ENCODE data around the gene DNAH1. TPM values are rescaled to one million over a fixed set of nuclear protein-coding genes. Genes with fewer than 3 reads are reported as not detected.

DNAH1 gene
- total RNA-seq, 1 donor from 2014 or later: 1.2 TPM

GRCh38 chr3:52440249-52440551, 124.1 kb downstream of the DNAH1 start:
- no peak for FAIRE-seq
- DNase-seq (ENCODE audit: low spot score in 2 of 2): peak in 1 of 2 donors; percentile 2

- DNase-seq (ENCODE audit: low spot score in 2 of 2) (no peak), FAIRE-seq (no peak)
Measured at GRCh38 chr3:52440671-52441070, 124.6 kb downstream of the DNAH1 start.

GRCh38 chr3:52441091-52441771, 125.1 kb downstream of the DNAH1 start:
- FAIRE-seq: no peak
- DNase-seq (ENCODE audit: low spot score in 2 of 2): no peak

- FAIRE-seq (no peak), DNase-seq (ENCODE audit: low spot score in 2 of 2) (no peak)
Measured at GRCh38 chr3:52441772-52442332, 125.7 kb downstream of the DNAH1 start.

- no peak for DNase-seq (ENCODE audit: low spot score in 2 of 2)
- FAIRE-seq: no peak
Measured at GRCh38 chr3:52442409-52443267, 126.5 kb downstream of the DNAH1 start.

GRCh38 chr3:52443268-52443610, 127.1 kb downstream of the DNAH1 start:
- FAIRE-seq (no peak), DNase-seq (ENCODE audit: low spot score in 2 of 2) (no peak)

- FAIRE-seq: no peak
- no peak for DNase-seq (ENCODE audit: low spot score in 2 of 2)
Measured at GRCh38 chr3:52443791-52444687, 127.9 kb downstream of the DNAH1 start.

GRCh38 chr3:52444860-52445793, 129.0 kb downstream of the DNAH1 start, which contains the start of gene SEMA3G:
Gene SEMA3G (minus strand): TSS chr3:52445103. CDS start chr3:52445027, 76 bp downstream.
- FAIRE-seq: no peak
- peak in 1 of 2 donors; percentile 47 for DNase-seq (ENCODE audit: low spot score in 2 of 2)

- FAIRE-seq (no peak), DNase-seq (ENCODE audit: low spot score in 2 of 2) (no peak)
Measured at GRCh38 chr3:52446042-52446441, 129.9 kb downstream of the DNAH1 start.

- DNase-seq (ENCODE audit: low spot score in 2 of 2): peak; percentile 58 to 76
- no peak for FAIRE-seq
Measured at GRCh38 chr3:52446631-52447511, 130.8 kb downstream of the DNAH1 start.

GRCh38 chr3:52447512-52448355, 131.6 kb downstream of the DNAH1 start:
- FAIRE-seq (no peak), DNase-seq (ENCODE audit: low spot score in 2 of 2) (no peak)

Small RNA genes lying within 50 kb of the gene (small RNA-seq; reads per million reads assigned to genes)
- gene MIR135A1 (8.3 reads per million, percentile 95 among the genes with 10 or more reads in this experiment), gene MIRLET7G (3,693 reads per million, percentile 100 among the genes with 10 or more reads in this experiment)

Other genes starting within 250 kb of the DNAH1 start
- 2.4 TPM for gene POC1A, start 161.9 kb upstream of the DNAH1 start, total RNA-seq
- gene ALAS1, start 118.2 kb upstream of the DNAH1 start, total RNA-seq: 51.4 TPM
- gene TLR9, start 90.7 kb upstream of the DNAH1 start, total RNA-seq: not detected
- 24.5 TPM for gene TWF2, start 77.2 kb upstream of the DNAH1 start, total RNA-seq
- 6.9 TPM for gene PPM1M, start 70.6 kb upstream of the DNAH1 start, total RNA-seq
- gene WDR82, start 37.7 kb upstream of the DNAH1 start, total RNA-seq: 151 TPM
- 2.0 TPM for gene GLYCTK, start 28.5 kb upstream of the DNAH1 start, total RNA-seq
- gene BAP1, start 93.7 kb downstream of the DNAH1 start, total RNA-seq: 115 TPM
- gene PHF7, start 94.3 kb downstream of the DNAH1 start, total RNA-seq: 7.3 TPM
- 4.1 TPM for gene SEMA3G, start 128.8 kb downstream of the DNAH1 start, total RNA-seq
- gene TNNC1, start 137.7 kb downstream of the DNAH1 start, total RNA-seq: 0.41 TPM
- gene NISCH, start 139.3 kb downstream of the DNAH1 start, total RNA-seq: 58.7 TPM
- 13.9 TPM for gene STAB1, start 179.0 kb downstream of the DNAH1 start, total RNA-seq
- 39.9 TPM for gene NT5DC2, start 217.5 kb downstream of the DNAH1 start, total RNA-seq
- 2.0 TPM for gene UQCC5, start 220.3 kb downstream of the DNAH1 start, total RNA-seq

Measured in frontal cortex (tissue), 4 donors.